Ishikawa (cell line): ENCODE data around the gene RASGEF1B.
A peak's percentile ranks its signal among the peaks of the same experiment; 100 is the strongest.

ENCODE experiments used
- CEBPB ChIP-seq: IDR thresholded peaks from 2 replicates; pipeline ENCODE4 v1.6.1; 2012
- CREB1 ChIP-seq: IDR thresholded peaks from 2 replicates; pipeline ENCODE4 v1.6.1; 2012; ENCODE audit warnings: low read depth
- EGR1 ChIP-seq: IDR thresholded peaks from 2 replicates; pipeline ENCODE4 v1.6.1; 2012
- EP300 ChIP-seq: IDR thresholded peaks from 2 replicates; pipeline ENCODE4 v1.6.1; 2012; ENCODE audit warnings: borderline replicate concordance
- FOXM1 ChIP-seq: IDR thresholded peaks from 2 replicates; pipeline ENCODE4 v1.6.1; 2012; ENCODE audit warnings: low read depth, borderline replicate concordance
- MAX ChIP-seq: IDR thresholded peaks from 2 replicates; pipeline ENCODE4 v1.6.1; 2012
- NFIC ChIP-seq: IDR thresholded peaks from 2 replicates; pipeline ENCODE4 v1.6.1; 2012
- RAD21 ChIP-seq: IDR thresholded peaks from 2 replicates; pipeline ENCODE4 v1.6.1; 2012; ENCODE audit warnings: low read depth
- REST ChIP-seq: IDR thresholded peaks from 2 replicates; pipeline ENCODE4 v1.6.1; 2012; ENCODE audit warnings: low read depth, mild to moderate bottlenecking
- TAF1 ChIP-seq: IDR thresholded peaks from 2 replicates; pipeline ENCODE4 v1.6.1; 2012; ENCODE audit warnings: low read depth, mild to moderate bottlenecking
- TCF12 ChIP-seq: IDR thresholded peaks from 2 replicates; pipeline ENCODE4 v1.6.1; 2012; ENCODE audit warnings: low read depth
- TEAD4 ChIP-seq: IDR thresholded peaks from 2 replicates; pipeline ENCODE4 v1.6.1; 2012
- USF1 ChIP-seq: IDR thresholded peaks from 2 replicates; pipeline ENCODE4 v1.6.1; 2012
- YY1 ChIP-seq: IDR thresholded peaks from 2 replicates; pipeline ENCODE4 v1.6.1; 2012; ENCODE audit warnings: low read depth
- ZBTB7A ChIP-seq: IDR thresholded peaks from 2 replicates; pipeline ENCODE4 v1.6.1; 2012; ENCODE audit warnings: low read depth

Gene RASGEF1B

GRCh38 chr4:81505004-81505598 lies 33.4 kb upstream of the RASGEF1B start:
- TF ChIP-seq MAX, result no peak
- no peak for TF ChIP-seq EGR1
- TF ChIP-seq TAF1, result no peak
- TF ChIP-seq YY1, result no peak
- no peak for TF ChIP-seq CREB1
- no peak for TF ChIP-seq CEBPB
- TF ChIP-seq EP300, result no peak
- TF ChIP-seq RAD21, result no peak
- TF ChIP-seq ZBTB7A, result no peak
- TF ChIP-seq TEAD4, result no peak

GRCh38 chr4:81504112-81505003 lies 32.7 kb upstream of the RASGEF1B start:
- TF ChIP-seq TAF1 (no peak), CEBPB (no peak), USF1 (peak; percentile 26; the same call in 1 of the 2 replicates)

- TF ChIP-seq YY1, result no peak
- TF ChIP-seq TAF1, result no peak
- no peak for TF ChIP-seq CREB1
- no peak for TF ChIP-seq CEBPB
- no peak for TF ChIP-seq TCF12
- no peak for TF ChIP-seq EGR1
- no peak for TF ChIP-seq RAD21
Observed at GRCh38 chr4:81503586-81503985, 31.9 kb upstream of the RASGEF1B start.

GRCh38 chr4:81502564-81502963 lies 30.9 kb upstream of the RASGEF1B start:
- no peak for TF ChIP-seq REST
- TF ChIP-seq TEAD4, result no peak
- TF ChIP-seq NFIC, result no peak
- TF ChIP-seq YY1, result no peak
- TF ChIP-seq USF1, result no peak
- no peak for TF ChIP-seq TAF1
- no peak for TF ChIP-seq MAX
- no peak for TF ChIP-seq CEBPB
- TF ChIP-seq ZBTB7A, result no peak
- no peak for TF ChIP-seq EP300

GRCh38 chr4:81499840-81500239 lies 28.1 kb upstream of the RASGEF1B start:
- TF ChIP-seq FOXM1, result no peak
- no peak for TF ChIP-seq NFIC
- no peak for TF ChIP-seq RAD21
- TF ChIP-seq USF1, result no peak
- no peak for TF ChIP-seq TAF1
- no peak for TF ChIP-seq REST
- no peak for TF ChIP-seq TCF12
- no peak for TF ChIP-seq EGR1
- no peak for TF ChIP-seq CEBPB

- no peak for TF ChIP-seq FOXM1
- no peak for TF ChIP-seq EGR1
- no peak for TF ChIP-seq CEBPB
- no peak for TF ChIP-seq ZBTB7A
- TF ChIP-seq REST, result no peak
- TF ChIP-seq EP300, result no peak
- no peak for TF ChIP-seq USF1
- TF ChIP-seq TEAD4, result no peak
- no peak for TF ChIP-seq TAF1
- TF ChIP-seq TCF12, result no peak
- no peak for TF ChIP-seq NFIC
- no peak for TF ChIP-seq YY1
- TF ChIP-seq CREB1, result no peak
- TF ChIP-seq RAD21, result no peak
- no peak for TF ChIP-seq MAX
Observed at GRCh38 chr4:81498551-81499099, 26.9 kb upstream of the RASGEF1B start.
